GM13977 (cell line): Measurements from ENCODE around the gene PLK4.

Experiments used
- DNase-seq: peaks from one replicate; pipeline ENCODE4 v3.0.0; 2012; ENCODE audit warnings: low spot score
- in situ Hi-C: fragments of 300-500 bp; cut with MboI; formaldehyde crosslinking; loops from one replicate; pipeline ENCODE4 v1.12.0; 2022; ENCODE audit warnings: low sequenced_read_pairs, low pct_unique_long_range_greater_than_20kb, mixed read lengths, inconsistent platforms; ENCODE audit not compliant: unreplicated experiment
- TF ChIP-seq, protein P1 (sequence below): IDR thresholded peaks from 2 replicates; pipeline ENCODE4 v1.5.1; 2012; ENCODE audit warnings: mild to moderate bottlenecking, control low read depth; ENCODE audit not compliant: insufficient read depth; ENCODE audit errors: extremely low read depth, missing control alignments

The PLK4 gene

DNA sequence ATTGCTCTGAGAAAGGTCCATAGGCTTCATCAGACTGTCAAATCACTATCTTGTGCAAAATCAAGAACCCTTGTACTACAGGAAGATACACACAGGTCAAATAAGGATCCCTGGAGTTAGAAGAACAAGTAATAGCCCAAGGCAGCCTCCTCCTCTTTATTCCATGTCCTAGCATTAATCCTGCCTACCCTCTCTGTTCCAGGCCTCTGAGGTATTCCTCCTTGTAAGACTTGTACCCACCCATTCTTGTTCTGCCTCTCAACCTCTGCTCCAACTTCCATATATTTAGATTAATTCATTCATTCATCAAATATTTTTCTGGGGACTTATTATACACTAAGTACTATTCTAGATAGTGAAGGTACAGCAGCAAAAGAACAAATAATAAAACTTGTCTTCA is 10.4 kb upstream of the PLK4 start:
- in situ Hi-C loops = no loop called here
- no peak for DNase-seq
- TF ChIP-seq, protein P1, sequence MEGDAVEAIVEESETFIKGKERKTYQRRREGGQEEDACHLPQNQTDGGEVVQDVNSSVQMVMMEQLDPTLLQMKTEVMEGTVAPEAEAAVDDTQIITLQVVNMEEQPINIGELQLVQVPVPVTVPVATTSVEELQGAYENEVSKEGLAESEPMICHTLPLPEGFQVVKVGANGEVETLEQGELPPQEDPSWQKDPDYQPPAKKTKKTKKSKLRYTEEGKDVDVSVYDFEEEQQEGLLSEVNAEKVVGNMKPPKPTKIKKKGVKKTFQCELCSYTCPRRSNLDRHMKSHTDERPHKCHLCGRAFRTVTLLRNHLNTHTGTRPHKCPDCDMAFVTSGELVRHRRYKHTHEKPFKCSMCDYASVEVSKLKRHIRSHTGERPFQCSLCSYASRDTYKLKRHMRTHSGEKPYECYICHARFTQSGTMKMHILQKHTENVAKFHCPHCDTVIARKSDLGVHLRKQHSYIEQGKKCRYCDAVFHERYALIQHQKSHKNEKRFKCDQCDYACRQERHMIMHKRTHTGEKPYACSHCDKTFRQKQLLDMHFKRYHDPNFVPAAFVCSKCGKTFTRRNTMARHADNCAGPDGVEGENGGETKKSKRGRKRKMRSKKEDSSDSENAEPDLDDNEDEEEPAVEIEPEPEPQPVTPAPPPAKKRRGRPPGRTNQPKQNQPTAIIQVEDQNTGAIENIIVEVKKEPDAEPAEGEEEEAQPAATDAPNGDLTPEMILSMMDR = no peak

DNA sequence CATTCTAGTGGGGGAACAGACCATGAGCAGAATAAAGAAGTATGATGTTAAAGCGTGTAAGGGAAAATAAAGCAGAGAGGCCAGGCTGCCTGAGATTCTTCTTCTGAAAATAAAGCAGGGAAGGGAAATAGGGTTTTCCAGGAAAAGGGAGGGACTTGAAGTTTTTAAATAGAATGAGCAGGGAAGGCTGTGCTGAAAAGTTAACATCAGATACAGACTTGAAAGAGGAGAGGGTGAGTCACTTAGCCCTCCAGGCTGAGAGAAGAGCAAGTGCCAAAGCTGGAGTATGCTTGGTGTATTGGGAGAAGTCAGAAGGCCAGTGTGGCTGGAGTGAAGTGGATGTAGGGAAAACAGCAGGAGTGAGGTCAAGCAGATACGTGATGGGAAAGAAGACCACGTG is 10.0 kb upstream of the PLK4 start:
- TF ChIP-seq, protein P1 = no peak
- in situ Hi-C loops = no loop called here
- DNase-seq = no peak

DNA sequence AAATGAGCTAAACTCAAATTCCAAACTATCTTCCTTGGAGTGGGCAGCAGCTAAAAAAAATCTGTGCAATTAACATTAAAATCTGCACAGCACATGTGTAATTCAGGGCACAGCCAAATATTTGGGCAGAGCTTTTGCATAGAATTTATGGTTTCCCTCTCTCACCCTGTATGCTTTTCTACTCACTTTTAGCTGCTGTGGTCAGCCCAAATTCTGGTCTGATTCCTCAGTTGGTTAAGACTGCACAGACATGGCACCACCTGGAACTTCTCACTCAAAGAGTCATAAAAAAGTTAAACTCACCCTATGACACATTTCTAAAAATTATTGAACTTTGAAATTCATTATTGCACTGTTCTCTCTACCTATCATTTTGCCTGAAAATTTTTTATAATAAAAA is 4.9 kb upstream of the PLK4 start:
- TF ChIP-seq, protein P1 = no peak
- DNase-seq = no peak
- in situ Hi-C loops = no loop called here

DNA sequence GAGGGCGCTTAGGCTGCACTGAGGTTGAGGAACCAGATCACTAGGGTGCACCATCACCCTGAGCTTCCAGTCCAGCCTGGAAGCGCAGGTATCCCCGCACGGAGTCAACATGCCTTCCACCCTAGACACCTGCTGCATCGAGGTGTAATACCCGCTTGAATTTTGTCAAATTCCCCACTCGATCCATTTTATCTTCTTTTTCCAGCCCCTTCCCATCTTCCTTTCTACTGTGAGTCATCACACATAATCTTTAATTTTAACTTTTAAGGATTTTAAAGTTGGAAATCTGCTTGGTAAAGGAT is 821 bp downstream of the PLK4 start:
- no peak for DNase-seq
- in situ Hi-C loops = no loop called here
- TF ChIP-seq, protein P1 = peak; percentile 32

DNA sequence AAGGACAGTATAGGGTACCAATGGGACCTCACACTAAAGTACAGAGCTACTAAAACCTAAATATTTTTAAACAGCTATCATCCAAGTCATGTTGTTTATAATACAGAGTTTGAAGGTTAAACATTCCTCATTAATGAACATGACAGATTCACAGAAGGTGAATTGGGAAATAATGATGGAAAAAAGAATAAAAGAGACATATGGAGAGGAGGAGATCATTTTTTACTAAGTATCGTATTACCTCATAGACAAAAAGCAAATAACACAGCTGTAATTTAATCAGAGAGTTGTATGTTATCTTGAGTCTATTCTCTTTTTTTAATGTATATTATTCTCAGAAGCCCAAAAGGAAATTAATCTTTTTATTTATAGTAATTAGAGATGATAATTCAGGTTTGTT is 7.9 kb downstream of the PLK4 start:
- in situ Hi-C loops = no loop called here
- DNase-seq = no peak
- TF ChIP-seq, protein P1 = no peak

DNA sequence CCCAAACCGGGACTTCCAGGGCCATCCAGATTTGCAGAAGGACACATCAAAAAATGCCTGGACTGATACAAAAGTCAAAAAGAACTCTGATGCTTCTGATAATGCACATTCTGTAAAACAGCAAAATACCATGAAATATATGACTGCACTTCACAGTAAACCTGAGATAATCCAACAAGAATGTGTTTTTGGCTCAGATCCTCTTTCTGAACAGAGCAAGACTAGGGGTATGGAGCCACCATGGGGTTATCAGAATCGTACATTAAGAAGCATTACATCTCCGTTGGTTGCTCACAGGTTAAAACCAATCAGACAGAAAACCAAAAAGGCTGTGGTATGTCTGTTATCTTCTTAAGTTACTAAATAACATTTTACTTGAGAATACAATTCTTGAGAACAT is 9.2 kb downstream of the PLK4 start:
- DNase-seq = no peak
- in situ Hi-C loops = no loop called here
- TF ChIP-seq, protein P1 = no peak

DNA sequence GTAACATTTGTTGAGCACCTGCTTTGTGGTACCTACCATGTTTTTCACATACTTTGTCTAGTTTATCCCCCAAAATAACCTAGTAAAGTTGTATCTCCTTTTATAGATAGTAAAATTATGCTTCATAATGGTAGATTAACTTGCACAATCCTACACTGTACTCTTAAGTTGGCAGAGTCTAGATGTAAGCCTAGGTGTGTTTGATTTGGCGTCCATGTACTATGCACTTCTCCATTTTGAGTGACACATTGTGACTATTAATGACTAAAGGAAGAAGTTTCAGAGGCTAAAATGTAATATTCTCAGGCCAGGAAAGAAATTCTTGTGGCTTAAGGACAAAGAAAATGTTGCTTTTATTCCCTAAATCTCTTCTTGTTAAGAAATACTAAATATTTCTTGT is 15.4 kb downstream of the PLK4 start:
- TF ChIP-seq, protein P1 = no peak
- DNase-seq = no peak
- in situ Hi-C loops = no loop called here
